GM19099 (cell line): ENCODE results near the gene C5orf22.

Experiments
- POLR2A ChIP-seq: IDR thresholded peaks from 3 replicates; pipeline ENCODE4 v1.6.1; 2011; ENCODE audit warnings: low read depth; ENCODE audit not compliant: insufficient read length; ENCODE audit errors: extremely low read depth

C5orf22 gene

DNA sequence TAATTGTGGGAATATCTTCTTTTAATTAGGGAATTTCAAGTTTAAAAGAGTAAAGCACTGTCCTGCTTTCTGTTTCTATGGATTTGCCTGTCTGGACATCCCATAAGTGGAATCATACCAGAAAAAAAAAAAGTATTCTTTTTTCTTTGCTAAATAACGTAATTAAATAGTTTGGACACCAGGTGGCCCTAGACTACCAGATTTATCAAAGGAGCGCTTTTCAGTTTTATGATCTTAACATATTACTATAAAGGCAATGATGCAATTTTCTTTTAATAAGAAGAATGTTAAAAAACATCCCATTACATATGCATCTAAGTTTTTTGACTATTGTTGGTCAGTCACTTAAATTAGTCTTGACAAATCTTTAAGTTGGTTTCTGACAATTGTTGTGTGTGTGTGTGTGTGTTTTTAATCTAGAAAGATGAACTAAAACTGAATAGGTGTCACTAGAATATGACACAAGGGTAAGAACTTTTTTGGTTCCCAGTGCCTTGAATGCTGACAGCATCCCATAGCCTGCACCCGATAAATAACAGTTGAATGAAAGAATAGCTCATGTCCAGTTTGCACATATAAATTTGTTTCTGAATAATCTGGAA lies 49.5 kb downstream of the C5orf22 start:
- no peak for TF ChIP-seq POLR2A

DNA sequence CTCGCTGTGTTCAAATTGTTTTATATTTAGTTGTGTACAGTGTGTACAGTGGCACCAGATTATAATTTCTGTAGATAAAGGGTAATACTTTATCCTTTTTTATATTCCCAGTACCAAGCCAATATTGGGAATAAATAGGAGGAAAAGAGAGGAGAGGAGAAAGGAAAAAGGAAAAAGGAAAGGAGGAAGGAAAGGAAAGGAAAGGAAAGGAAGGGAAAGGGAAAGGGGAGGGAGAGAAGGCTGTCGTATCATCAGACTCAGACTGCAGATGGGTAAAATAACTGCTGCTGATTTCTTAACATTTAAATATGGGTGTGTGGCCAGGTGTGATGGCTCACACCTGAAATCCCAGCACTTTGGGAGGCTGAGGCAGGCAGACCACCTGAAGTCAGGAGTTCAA lies 51.0 kb downstream of the C5orf22 start:
- TF ChIP-seq POLR2A, result no peak

DNA sequence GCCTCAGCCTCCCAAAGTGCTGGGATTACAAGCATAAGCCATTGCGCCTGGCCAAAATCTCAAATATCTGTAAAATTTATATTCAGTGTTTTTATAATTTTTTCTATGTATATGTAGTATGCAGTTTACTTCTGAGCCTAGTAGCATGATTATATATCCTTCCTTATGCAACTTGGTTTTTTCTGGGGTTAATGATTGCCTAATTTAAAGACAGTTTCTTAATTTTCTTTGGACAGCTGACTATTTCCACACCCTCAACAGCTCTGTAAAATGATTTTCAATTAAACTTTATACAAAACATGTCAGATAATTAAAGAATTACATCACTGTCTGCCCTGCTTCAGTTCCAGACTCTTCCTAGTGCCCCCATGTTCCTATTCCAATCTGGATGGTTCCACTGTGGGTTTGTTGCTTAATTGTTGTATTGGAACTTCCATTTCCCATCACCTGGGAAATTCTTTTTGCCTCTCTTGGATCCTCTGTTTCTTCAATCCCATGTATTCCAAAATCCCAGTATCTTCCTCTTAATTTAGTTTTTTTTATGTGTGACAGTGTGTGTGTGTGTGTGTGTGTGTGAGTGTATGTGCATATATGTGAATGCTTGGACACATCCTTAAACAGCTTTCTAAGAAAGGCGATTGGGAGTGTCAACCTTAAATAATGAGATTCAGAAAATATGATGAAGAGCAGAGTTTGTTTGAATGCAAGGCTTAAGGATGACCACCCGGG lies 53.2 kb downstream of the C5orf22 start:
- no peak for TF ChIP-seq POLR2A

DNA sequence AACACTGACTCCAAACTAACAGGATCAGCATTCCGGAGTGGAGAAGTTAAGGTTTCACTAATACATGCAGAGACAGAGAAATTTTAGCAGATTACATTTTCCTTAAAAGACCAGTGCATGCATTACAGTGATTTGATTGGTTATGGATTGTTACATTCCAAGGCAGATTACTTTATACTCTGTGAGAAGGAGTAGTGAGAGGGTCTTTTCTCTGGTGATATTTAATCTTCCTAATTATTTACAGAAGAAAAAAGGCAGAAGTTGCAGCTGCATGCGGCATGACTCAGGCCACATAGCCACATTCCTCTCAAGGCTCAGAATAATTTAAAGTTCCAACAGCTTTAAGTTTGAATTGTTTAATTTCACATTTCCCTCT lies 53.8 kb downstream of the C5orf22 start:
- TF ChIP-seq POLR2A, result no peak

DNA sequence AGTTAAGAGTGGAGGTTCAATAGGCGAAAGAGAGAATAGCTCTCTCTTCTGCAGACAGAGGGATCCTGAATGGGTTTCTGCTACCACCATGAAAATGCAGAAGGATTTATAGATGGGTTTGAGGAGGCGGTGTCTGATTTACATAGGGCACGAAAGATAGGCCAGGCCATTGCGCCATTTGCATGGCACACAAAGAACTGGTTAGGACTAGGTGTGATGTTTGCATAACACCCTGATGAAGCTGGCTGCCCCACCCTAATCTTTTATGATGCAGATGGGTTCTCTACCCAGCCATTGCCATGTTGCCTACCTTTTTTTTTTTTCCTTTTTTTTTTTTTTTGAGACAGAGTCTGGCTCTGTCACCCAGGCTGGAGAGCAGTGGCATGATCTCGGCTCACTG lies 55.4 kb downstream of the C5orf22 start:
- TF ChIP-seq POLR2A, result no peak

DNA sequence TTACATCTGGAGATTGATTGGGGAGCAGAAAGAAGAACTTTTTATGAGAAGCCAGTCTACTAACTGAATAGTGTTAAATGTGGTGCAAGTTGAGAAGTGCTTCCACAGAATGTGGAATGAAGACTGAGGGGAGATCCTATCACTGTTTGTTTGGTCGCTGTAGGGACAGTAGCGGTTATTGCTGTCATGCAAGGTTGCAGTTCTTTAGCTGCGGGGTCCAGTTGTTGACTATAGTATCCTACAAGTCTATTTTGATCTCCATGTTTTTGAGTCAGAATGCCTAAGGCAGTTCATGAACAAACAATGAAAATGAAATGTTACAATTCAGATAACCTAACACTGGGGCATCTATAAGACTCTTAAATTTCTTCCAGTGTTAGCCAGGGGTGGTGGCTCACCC lies 61.6 kb downstream of the C5orf22 start:
- no peak for TF ChIP-seq POLR2A

DNA sequence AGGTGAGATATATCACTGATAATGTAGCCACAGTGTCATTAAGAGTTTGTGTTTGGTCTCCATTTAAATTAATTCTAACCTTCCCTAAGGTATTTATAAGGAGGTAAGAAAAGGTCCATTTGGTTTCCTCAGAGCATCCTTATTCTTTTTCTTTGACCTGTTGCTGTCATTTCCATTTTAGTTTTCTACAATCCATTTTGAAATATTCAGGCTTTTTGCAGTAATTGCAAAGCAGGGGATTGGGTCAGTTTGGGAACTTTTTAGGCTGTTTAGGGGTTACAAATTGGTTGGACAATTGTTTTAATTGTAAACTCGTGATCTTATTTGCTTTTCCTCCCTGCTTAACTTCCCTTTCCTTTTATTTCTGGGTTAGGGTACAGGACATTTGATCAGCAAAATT lies 64.3 kb downstream of the C5orf22 start:
- no peak for TF ChIP-seq POLR2A

DNA sequence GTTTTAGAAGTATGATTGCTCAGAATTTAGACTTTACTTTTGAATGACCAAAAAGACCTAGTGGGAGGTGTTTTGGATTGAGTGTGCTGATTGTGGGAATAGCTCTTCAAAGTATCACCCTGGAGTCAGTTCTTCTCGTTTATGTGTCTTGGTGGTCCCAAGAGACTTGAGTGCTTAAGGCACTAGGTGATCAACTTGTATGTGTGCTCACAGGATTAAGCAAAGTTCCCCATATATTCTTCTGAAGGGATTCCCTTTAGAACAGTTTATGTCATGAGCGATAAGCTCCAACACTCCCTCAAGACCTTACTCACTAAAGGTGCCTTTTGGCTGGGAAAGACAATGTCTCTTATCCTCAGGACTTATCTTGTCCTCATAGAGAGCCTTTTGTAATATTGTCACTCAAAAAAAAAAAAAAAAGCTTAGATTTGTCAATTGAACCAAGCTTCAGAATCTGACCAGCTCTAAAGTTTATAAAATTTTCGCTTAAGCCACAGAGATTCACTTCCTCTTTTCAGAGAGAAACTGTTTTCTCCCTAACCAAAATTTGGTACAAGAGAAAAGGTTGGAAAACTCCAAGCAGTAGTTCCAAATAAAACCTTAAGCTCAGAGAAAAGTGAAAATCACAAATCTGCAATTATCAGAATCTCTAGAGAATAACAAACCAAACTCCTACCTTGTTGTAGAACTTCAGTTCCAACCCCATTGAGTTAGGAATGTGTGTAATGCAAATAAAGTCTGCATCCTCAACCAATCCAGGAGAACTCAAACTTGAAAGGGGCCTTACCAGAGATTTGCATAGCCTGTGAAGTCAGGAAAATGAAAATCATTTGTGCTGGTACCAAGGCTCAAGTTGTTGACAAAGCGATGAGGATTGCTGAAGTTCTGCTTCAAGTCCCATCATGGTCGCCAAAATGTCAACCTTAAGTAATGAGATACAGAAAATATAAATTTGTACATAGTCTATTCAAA lies 66.8 kb downstream of the C5orf22 start:
- no peak for TF ChIP-seq POLR2A

DNA sequence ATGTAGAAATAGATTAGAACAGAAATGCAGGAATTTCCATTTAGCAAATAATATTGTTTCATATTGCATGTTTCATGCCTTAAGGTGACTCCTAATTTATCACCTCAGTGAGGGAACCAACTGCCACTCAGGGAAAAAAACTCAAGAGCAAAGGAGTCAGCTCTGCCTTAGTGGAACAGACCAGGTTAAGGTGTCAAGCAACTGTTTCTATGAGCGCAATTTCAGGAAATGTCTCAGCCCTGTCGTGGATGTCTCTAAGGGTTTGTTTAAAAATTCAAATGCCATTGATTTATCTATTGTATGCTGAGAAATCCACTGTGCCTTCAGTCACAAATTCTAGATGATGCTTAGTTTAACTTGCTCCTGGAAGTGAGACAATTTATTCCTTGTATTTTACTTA lies 72.1 kb downstream of the C5orf22 start:
- TF ChIP-seq POLR2A, result no peak

DNA sequence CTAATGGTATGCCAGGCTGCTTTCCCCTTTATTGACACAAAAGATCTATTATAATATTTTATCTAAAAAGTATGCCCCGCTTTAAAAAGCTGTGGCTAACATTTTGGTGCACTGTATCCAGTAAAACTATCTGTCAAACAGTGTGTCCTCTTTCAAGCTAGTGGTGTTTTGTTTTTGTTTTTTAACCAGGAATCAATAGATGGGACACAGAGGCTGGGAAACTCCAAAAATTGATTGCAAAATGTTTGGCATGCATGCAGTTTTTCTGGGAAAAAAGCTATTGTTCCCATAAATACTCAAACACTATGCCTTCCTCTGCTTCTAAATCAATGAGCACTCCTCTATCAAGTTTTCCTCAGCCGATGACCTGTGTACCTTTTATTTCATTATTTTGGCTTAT lies 72.5 kb downstream of the C5orf22 start:
- no peak for TF ChIP-seq POLR2A
